Mesenchymal stem cell (in vitro differentiated cells and primary cell): ENCODE data around the gene ICOS.

ENCODE experiments used
- DNase-seq: peaks from one replicate; pipeline ENCODE4 v3.0.0-alpha.2; 2013
- H2AFZ ChIP-seq: one replicate; pipeline ENCODE4 v1.6.1; 2013; ENCODE audit warnings: low read depth, mild to moderate bottlenecking, control low read depth, inconsistent platforms, low read length, moderate library complexity
- H2AK5ac ChIP-seq: 2 replicates; pipeline ENCODE4 v1.6.1; 2013; ENCODE audit warnings: low read length, moderate library complexity, mild to moderate bottlenecking, inconsistent platforms; ENCODE audit not compliant: severe bottlenecking
- H2BK120ac ChIP-seq: one replicate; pipeline ENCODE4 v1.6.1; 2013; ENCODE audit warnings: low read depth, mild to moderate bottlenecking, inconsistent platforms, low read length, moderate library complexity
- H2BK12ac ChIP-seq, 2 experiments: one replicate each; pipeline ENCODE4 v1.6.1; 2013; ENCODE audit warnings: inconsistent platforms in 2 of 2, low read length in 2 of 2, mild to moderate bottlenecking in 2 of 2, moderate library complexity in 2 of 2, control low read depth in 1 of 2
- H2BK15ac ChIP-seq: one replicate; pipeline ENCODE4 v1.6.1; 2013; ENCODE audit warnings: mild to moderate bottlenecking, low read depth, inconsistent platforms; ENCODE audit not compliant: poor library complexity, severe bottlenecking
- H2BK5ac ChIP-seq: 2 replicates; pipeline ENCODE4 v1.6.1; 2013; ENCODE audit warnings: low read depth, mild to moderate bottlenecking, low read length, control low read depth, inconsistent platforms; ENCODE audit not compliant: poor library complexity, severe bottlenecking
- H3K14ac ChIP-seq, 2 experiments: one replicate each; pipeline ENCODE4 v1.6.1; 2013; ENCODE audit warnings: inconsistent platforms in 2 of 2, low read length in 2 of 2, control low read depth in 1 of 2, mild to moderate bottlenecking in 1 of 2, moderate library complexity in 1 of 2
- H3K18ac ChIP-seq, 2 experiments: one replicate each; pipeline ENCODE4 v1.6.1; 2013; ENCODE audit warnings: inconsistent platforms in 2 of 2, low read length in 2 of 2, control low read depth in 1 of 2, low read depth in 1 of 2, mild to moderate bottlenecking in 1 of 2
- H3K23ac ChIP-seq, 2 experiments: one replicate each; pipeline ENCODE4 v1.6.1; 2013; ENCODE audit warnings: inconsistent platforms in 2 of 2, low read length in 2 of 2, mild to moderate bottlenecking in 2 of 2, moderate library complexity in 2 of 2, control low read depth in 1 of 2
- H3K27ac ChIP-seq: 2 replicates; pipeline ENCODE4 v1.5.1; 2013; ENCODE audit warnings: mild to moderate bottlenecking, moderate library complexity, low read length, control low read depth, inconsistent platforms; ENCODE audit not compliant: poor library complexity, severe bottlenecking
- H3K27me3 ChIP-seq, 2 experiments: 2 replicates each; pipeline versions ENCODE4 v1.6.1 to v1.7.0; 2013; ENCODE audit warnings: low read length in 2 of 2, mild to moderate bottlenecking in 2 of 2, moderate library complexity in 2 of 2, control low read depth in 1 of 2, inconsistent platforms in 1 of 2; ENCODE audit not compliant: control insufficient read depth in 1 of 2, insufficient read depth in 1 of 2
- H3K36me3 ChIP-seq, 2 experiments: 2 replicates each; pipeline versions ENCODE4 v1.6.1 to v1.7.0; 2013; ENCODE audit warnings: low read length in 2 of 2, control low read depth in 1 of 2, inconsistent platforms in 1 of 2, low read depth in 1 of 2, mild to moderate bottlenecking in 1 of 2; ENCODE audit not compliant: insufficient read depth in 2 of 2, control insufficient read depth in 1 of 2
- H3K4ac ChIP-seq, 2 experiments: one replicate each; pipeline ENCODE4 v1.6.1; 2013; ENCODE audit warnings: inconsistent platforms in 2 of 2, low read length in 2 of 2, mild to moderate bottlenecking in 2 of 2, moderate library complexity in 2 of 2, control low read depth in 1 of 2, low read depth in 1 of 2
- H3K4me1 ChIP-seq: 2 replicates; pipeline ENCODE4 v1.6.1; 2013; ENCODE audit warnings: low read depth, low read length, control low read depth; ENCODE audit not compliant: control insufficient read depth, insufficient read depth
- H3K4me2 ChIP-seq: 2 replicates; pipeline ENCODE4 v1.6.1; 2013; ENCODE audit warnings: low read length, mild to moderate bottlenecking, inconsistent platforms; ENCODE audit not compliant: poor library complexity, severe bottlenecking
- H3K4me3 ChIP-seq, 2 experiments: 2 replicates each; pipeline versions ENCODE4 v1.5.1 to v1.7.0; 2013; ENCODE audit warnings: low read length in 2 of 2, mild to moderate bottlenecking in 2 of 2, control low read depth in 1 of 2, low read depth in 1 of 2; ENCODE audit not compliant: insufficient read depth in 1 of 2
- H3K79me1 ChIP-seq: replicated peaks from 2 replicates; pipeline ENCODE4 v1.6.1; 2013; ENCODE audit warnings: mild to moderate bottlenecking, control low read depth, low read length, inconsistent platforms; ENCODE audit not compliant: poor library complexity, severe bottlenecking
- H3K9ac ChIP-seq: 2 replicates; pipeline ENCODE4 v1.7.0; 2013; ENCODE audit warnings: mild to moderate bottlenecking, low read length, moderate library complexity
- H3K9me3 ChIP-seq: 2 replicates; pipeline ENCODE4 v1.7.0; 2013; ENCODE audit warnings: mild to moderate bottlenecking, low read length; ENCODE audit not compliant: control insufficient read depth
- H4K8ac ChIP-seq: one replicate; pipeline ENCODE4 v1.6.1; 2013; ENCODE audit warnings: inconsistent platforms, mild to moderate bottlenecking, low read length, moderate library complexity
- H4K91ac ChIP-seq: one replicate; pipeline ENCODE4 v1.6.1; 2013; ENCODE audit warnings: mild to moderate bottlenecking, low read length, inconsistent platforms
- WGBS: methylation state at CpG from one replicate; pipeline ENCODE4 v1.1.7; 2013; ENCODE audit warnings: mixed read lengths; 5-methylcytosine and 5-hydroxymethylcytosine counted together

The ICOS gene

GRCh38 chr2:203973000-203973399 lies 36.4 kb downstream of the ICOS start:
- DNase-seq: no peak
- H3K79me1 ChIP-seq: no peaks in the 10 kb centered on the region
- H3K36me3 ChIP-seq: no peaks in the 10 kb centered on the region
- WGBS: no CpG with 5 or more reads among the region's 2 CpGs
- peaks cover 10 to 33% of the 10 kb centered on the region in 2 experiments for H3K27me3 ChIP-seq
- no peak overlapping the region for H2AK5ac ChIP-seq
- H2BK12ac ChIP-seq: no peak overlapping the region
- no peak overlapping the region for H3K4me3 ChIP-seq
- H3K4ac ChIP-seq: no peak overlapping the region
- H2BK5ac ChIP-seq: no peak overlapping the region
- no peak overlapping the region for H3K18ac ChIP-seq
- H2BK15ac ChIP-seq: no peak overlapping the region
- H2BK120ac ChIP-seq: no peak overlapping the region
- H3K14ac ChIP-seq: no peak overlapping the region
- no peaks in the 10 kb centered on the region for H3K9me3 ChIP-seq
- H3K9ac ChIP-seq: no peak overlapping the region
- no peak overlapping the region for H3K27ac ChIP-seq
- no peaks in the 10 kb centered on the region for H3K4me1 ChIP-seq
- H3K23ac ChIP-seq: no peak overlapping the region
- no peak overlapping the region for H4K91ac ChIP-seq
- no peak overlapping the region for H3K4me2 ChIP-seq
- H4K8ac ChIP-seq: no peak overlapping the region
- no peak overlapping the region for H2AFZ ChIP-seq

- Histone ChIP-seq H3K27ac (no peak overlapping the region), H3K4me2 (no peak overlapping the region), H3K79me1 (no peaks in the 10 kb centered on the region), H3K9me3 (no peaks in the 10 kb centered on the region), H3K18ac (no peak overlapping the region), H2BK12ac (no peak overlapping the region), H2AFZ (no peak overlapping the region), H2BK15ac (no peak overlapping the region), H2BK120ac (no peak overlapping the region), H3K4ac (no peak overlapping the region), H4K8ac (no peak overlapping the region), H4K91ac (no peak overlapping the region), H3K36me3 (no peaks in the 10 kb centered on the region), H3K23ac (no peak overlapping the region), H2AK5ac (no peak overlapping the region), H2BK5ac (no peak overlapping the region), H3K4me1 (no peaks in the 10 kb centered on the region), H3K27me3 (peaks cover 9 to 28% of the 10 kb centered on the region in 2 experiments), H3K4me3 (no peak overlapping the region), H3K9ac (no peak overlapping the region), H3K14ac (no peak overlapping the region)
- 56% methylated on average over 3 of the region's 3 CpGs for WGBS
- DNase-seq: no peak
These were observed 37.1 kb downstream of the ICOS start for GRCh38 chr2:203973676-203974075.

- H4K91ac ChIP-seq: no peak overlapping the region
- H3K4ac ChIP-seq: no peak overlapping the region
- no peaks in the 10 kb centered on the region for H3K79me1 ChIP-seq
- no peak overlapping the region for H2BK120ac ChIP-seq
- H3K27me3 ChIP-seq: peaks cover 5 to 11% of the 10 kb centered on the region in 2 experiments
- H2BK15ac ChIP-seq: no peak overlapping the region
- no peak overlapping the region for H3K14ac ChIP-seq
- no peak overlapping the region for H4K8ac ChIP-seq
- no peak overlapping the region for H3K18ac ChIP-seq
- WGBS: 80% methylated on average over 2 of the region's 2 CpGs
- H2BK5ac ChIP-seq: no peak overlapping the region
- H3K36me3 ChIP-seq: no peaks in the 10 kb centered on the region
- no peak overlapping the region for H2AK5ac ChIP-seq
- no peak overlapping the region for H3K23ac ChIP-seq
- H2AFZ ChIP-seq: no peak overlapping the region
- no peak overlapping the region for H3K4me3 ChIP-seq
- no peak overlapping the region for H2BK12ac ChIP-seq
- no peak overlapping the region for H3K27ac ChIP-seq
- H3K9me3 ChIP-seq: no peaks in the 10 kb centered on the region
- H3K4me2 ChIP-seq: no peak overlapping the region
- no peaks in the 10 kb centered on the region for H3K4me1 ChIP-seq
- no peak overlapping the region for H3K9ac ChIP-seq
- DNase-seq: no peak
These were observed 39.3 kb downstream of the ICOS start for GRCh38 chr2:203975912-203976311.

- no peak overlapping the region for H2BK5ac ChIP-seq
- H3K4ac ChIP-seq: no peak overlapping the region
- no peaks in the 10 kb centered on the region for H3K36me3 ChIP-seq
- H4K8ac ChIP-seq: no peak overlapping the region
- no peak overlapping the region for H3K27ac ChIP-seq
- H2AFZ ChIP-seq: no peak overlapping the region
- DNase-seq: no peak
- H2AK5ac ChIP-seq: no peak overlapping the region
- no peak overlapping the region for H3K14ac ChIP-seq
- no peaks in the 10 kb centered on the region for H3K79me1 ChIP-seq
- no peak overlapping the region for H3K23ac ChIP-seq
- no peak overlapping the region for H2BK12ac ChIP-seq
- no peak overlapping the region for H4K91ac ChIP-seq
- no peak overlapping the region for H3K18ac ChIP-seq
- no peaks in the 10 kb centered on the region for H3K4me1 ChIP-seq
- no peak overlapping the region for H2BK120ac ChIP-seq
- H3K27me3 ChIP-seq: peaks cover 6 to 8% of the 10 kb centered on the region in 2 experiments
- no peak overlapping the region for H3K4me2 ChIP-seq
- no peaks in the 10 kb centered on the region for H3K9me3 ChIP-seq
- H2BK15ac ChIP-seq: no peak overlapping the region
- H3K9ac ChIP-seq: no peak overlapping the region
- no peak overlapping the region for H3K4me3 ChIP-seq
- 53% methylated on average over 1 of the region's 3 CpGs for WGBS
These were observed 45.7 kb downstream of the ICOS start for GRCh38 chr2:203982276-203982675.
